Measurements from ENCODE around the gene PRRC2C. TPM values are rescaled to one million over a fixed set of nuclear protein-coding genes. Genes with fewer than 3 reads are reported as not detected.

PRRC2C gene
- total and polyA plus RNA-seq, 2 of the 13 experiments (the other 11 are each of a cell fraction or from before 2014, with no cell fraction given): 46.2 to 57.0 TPM

- TF ChIP-seq FOXA3 (CRISPR knock-in tag; IDR thresholded peaks at IDR 0.05): no peak
- TF ChIP-seq ZNF773 (CRISPR knock-in tag; IDR thresholded peaks at IDR 0.05; ENCODE audit: borderline replicate concordance): no peak
- no peak for TF ChIP-seq ZNF207 (IDR thresholded peaks at IDR 0.05; ENCODE audit: borderline replicate concordance)
- no peak for TF ChIP-seq CBX5 (CRISPR knock-in tag; IDR thresholded peaks at IDR 0.05; ENCODE audit: borderline replicate concordance)
- no peak for TF ChIP-seq ZNF136 (CRISPR knock-in tag; IDR thresholded peaks at IDR 0.05; ENCODE audit: low read depth)
- TF ChIP-seq ZNF7 (CRISPR knock-in tag; IDR thresholded peaks at IDR 0.05): no peak
- no peak for TF ChIP-seq SRY (CRISPR knock-in tag; IDR thresholded peaks at IDR 0.05)
These were observed 102.9 kb downstream of the PRRC2C start (continued) for GRCh38 chr1:171588230-171588629.

- intact Hi-C loops (cut with micrococcal nuclease; ENCODE audit: unreplicated experiment) (no loop called here), in situ Hi-C loops (cut with HindIII; ENCODE audit: extremely low pct_ligation_motif_present, low pct_unique_long_range_greater_than_20kb) (no loop called here)
- no peaks in the 10 kb centered on the region for H3K9me3 ChIP-seq (ENCODE audit: low read length)
- no peak overlapping the region for H2AFZ ChIP-seq (ENCODE audit: low read length)
- no peak overlapping the region for H3K4me2 ChIP-seq (ENCODE audit: low read depth, low read length)
- no peaks in the 10 kb centered on the region; a peak in 1 of 5 replicates for H3K27me3 ChIP-seq (ENCODE audit: control insufficient read depth in 1 of 2, insufficient read depth in 2 of 2, low read length in 2 of 2)
- ChIA-PET POLR2A (no interaction called here), CTCF (ENCODE audit: low intra/inter-chr PET ratio, low total read pairs) (no interaction called here)
- H3K4me3 ChIP-seq (replicated peaks in 1 of 3; ENCODE audit: insufficient read depth in 1 of 3, low read depth in 2 of 3, low read length in 3 of 3): no peak overlapping the region
- no peak for FAIRE-seq
- no peaks in the 10 kb centered on the region for H4K20me1 ChIP-seq (ENCODE audit: insufficient read depth, low read length)
- no peak overlapping the region for H3K9ac ChIP-seq (ENCODE audit: insufficient read depth, low read depth, low read length)
- H3K4me1 ChIP-seq (ENCODE audit: insufficient read depth, low read length): no peaks in the 10 kb centered on the region
- peaks cover 16 to 62% of the 10 kb centered on the region in 2 experiments for H3K36me3 ChIP-seq (replicated peaks in 1 of 2; ENCODE audit: control insufficient read depth in 1 of 2, insufficient read depth in 2 of 2, low read length in 2 of 2)
- WGBS (ENCODE audit: low lambda C conversion rate): 81% methylated on average over 1 of the region's 1 CpG
- TF ChIP-seq KAT8 (CRISPR knock-in tag; IDR thresholded peaks at IDR 0.05): no peak
- TF ChIP-seq ARHGAP35 (CRISPR knock-in tag; IDR thresholded peaks at IDR 0.05; ENCODE audit: borderline replicate concordance): no peak
- TF ChIP-seq ZBTB4 (CRISPR knock-in tag; IDR thresholded peaks at IDR 0.05; ENCODE audit: borderline replicate concordance): no peak
- TF ChIP-seq IRX3 (CRISPR knock-in tag; IDR thresholded peaks at IDR 0.05; ENCODE audit: borderline replicate concordance, low read depth): no peak
- no TSS peak for BruUV-seq (replicated peaks)
- ATAC-seq: no peak
- no peak for DNase-seq (ENCODE audit: low spot score)
- H3K79me2 ChIP-seq (ENCODE audit: insufficient read depth, low read length): no peaks in the 10 kb centered on the region
- no peak overlapping the region for H3K27ac ChIP-seq (ENCODE audit: extremely low read length, insufficient read depth, low read length)
These were observed 104.7 kb downstream of the PRRC2C start for GRCh38 chr1:171590022-171590421.

Data from HepG2 (cell line).